WTC11 (cell line): ENCODE data around the gene MBOAT2. TPM values are rescaled to one million over a fixed set of nuclear protein-coding genes. Genes with fewer than 3 reads are reported as not detected.

Experiments used
- ATAC-seq: fragments of 200-7000 bp; cut with Tn5 transposase; 2 replicates; pipeline ENCODE4 v1.10.0; 2021; ENCODE audit warnings: mild to moderate bottlenecking, moderate library complexity
- CTCF ChIA-PET: fragments of 300-600 bp; sonication (Branson Sonifier 250); formaldehyde crosslinking; loops from one replicate; lab custom pipeline; 2021; ENCODE audit warnings: antibody characterized with exemption; lab: Charles Lee
- POLR2A ChIA-PET: fragments of 350-600 bp; sonication (Branson Sonifier 250); formaldehyde crosslinking; loops from one replicate; lab custom pipeline; 2021; ENCODE audit warnings: antibody characterized with exemption; lab: Charles Lee
- DNase-seq: peaks from one replicate; pipeline ENCODE4 v3.0.0; 2021; ENCODE audit warnings: low spot score
- H3K27ac Mint-ChIP-seq: 2 replicates; pipeline ENCODE4 v1.8.0; 2021; ENCODE audit warnings: mixed read lengths
- H3K27me3 Mint-ChIP-seq: 2 replicates; pipeline ENCODE4 v1.8.0; 2021; ENCODE audit warnings: low read depth, mild to moderate bottlenecking, moderate library complexity, mixed read lengths
- H3K36me3 Mint-ChIP-seq: 2 replicates; pipeline ENCODE4 v1.8.0; 2021; ENCODE audit warnings: mixed read lengths
- H3K4me1 Mint-ChIP-seq: 2 replicates; pipeline ENCODE4 v1.8.0; 2022; ENCODE audit warnings: mixed read lengths
- H3K4me3 Mint-ChIP-seq: 2 replicates; pipeline ENCODE4 v1.8.0; 2021; ENCODE audit warnings: mild to moderate bottlenecking, moderate library complexity, mixed read lengths
- H3K9me3 Mint-ChIP-seq: 2 replicates; pipeline ENCODE4 v1.8.0; 2021; ENCODE audit warnings: mixed read lengths
- ATF1 ChIP-seq: sonication (generic); formaldehyde crosslinking; IDR thresholded peaks from 2 replicates; pipeline ENCODE4 v1.8.1; 2023; ENCODE audit warnings: mild to moderate bottlenecking, moderate library complexity, missing genetic modification reagents
- HMGA2 ChIP-seq: fragments of 250-450 bp; sonication (Bioruptor Pico); IDR thresholded peaks from 2 replicates; pipeline ENCODE4 v1.4.0; 2021; ENCODE audit warnings: mild to moderate bottlenecking, moderate library complexity
- IRF2 ChIP-seq: sonication (generic); formaldehyde crosslinking; IDR thresholded peaks from 2 replicates; pipeline ENCODE4 v1.8.0; 2022; ENCODE audit warnings: low read depth, missing genetic modification reagents, borderline replicate concordance
- JAZF1 ChIP-seq: fragments of 250-450 bp; sonication (Bioruptor Pico); IDR thresholded peaks from 2 replicates; pipeline ENCODE4 v1.9.0; 2021; ENCODE audit warnings: moderate library complexity, mild to moderate bottlenecking, inconsistent platforms
- JUN ChIP-seq: sonication (generic); formaldehyde crosslinking; IDR thresholded peaks from 2 replicates; pipeline ENCODE4 v1.8.0; 2023; ENCODE audit warnings: mild to moderate bottlenecking, missing genetic modification reagents
- NFATC4 ChIP-seq: fragments of 250-450 bp; sonication (Bioruptor Pico); IDR thresholded peaks from 2 replicates; pipeline ENCODE4 v1.9.0; 2021; ENCODE audit warnings: mild to moderate bottlenecking
- NR3C1 ChIP-seq: sonication (generic); formaldehyde crosslinking; conservative IDR thresholded peaks from 2 replicates; pipeline ENCODE4 v1.8.1; 2023; ENCODE audit warnings: low read depth, mild to moderate bottlenecking, missing genetic modification reagents
- PRRX2 ChIP-seq: fragments of 250-450 bp; sonication (Bioruptor Pico); IDR thresholded peaks from 2 replicates; pipeline ENCODE4 v1.8.0; 2021; ENCODE audit warnings: mild to moderate bottlenecking
- TEAD4 ChIP-seq: sonication (generic); formaldehyde crosslinking; IDR thresholded peaks from 2 replicates; pipeline ENCODE4 v1.8.0; 2022; ENCODE audit warnings: mild to moderate bottlenecking, missing genetic modification reagents
- ZNF396 ChIP-seq: fragments of 250-450 bp; sonication (Bioruptor Pico); IDR thresholded peaks from 2 replicates; pipeline ENCODE4 v1.8.0; 2021; ENCODE audit warnings: mild to moderate bottlenecking, moderate library complexity, borderline replicate concordance
- ZNF423 ChIP-seq: fragments of 250-450 bp; sonication (Bioruptor Pico); IDR thresholded peaks from 2 replicates; pipeline ENCODE4 v2.1.2; 2022; ENCODE audit warnings: mild to moderate bottlenecking, moderate library complexity
- total RNA-seq: library from RNA; stranded (reverse); gene quantifications from 3 replicates; pipeline ENCODE4 v1.2.3, GENCODE V29; 2021
- TF ChIP-seq, protein P1 (sequence below): fragments of 250-450 bp; sonication (Bioruptor Pico); IDR thresholded peaks from 2 replicates; pipeline ENCODE4 v2.1.2; 2022; ENCODE audit warnings: mild to moderate bottlenecking, moderate library complexity
- TF ChIP-seq, protein P2 (sequence below): fragments of 200-600 bp; IDR thresholded peaks from 2 replicates; pipeline ENCODE4 v1.8.0; 2022; ENCODE audit warnings: antibody characterized with exemption
- TF ChIP-seq, protein P3 (sequence below): fragments of 250-450 bp; sonication (Bioruptor Pico); IDR thresholded peaks from 2 replicates; pipeline ENCODE4 v1.9.0; 2021; ENCODE audit warnings: moderate library complexity, mild to moderate bottlenecking, inconsistent platforms, borderline replicate concordance
- TF ChIP-seq, protein P4 (sequence below): sonication (generic); formaldehyde crosslinking; IDR thresholded peaks from 2 replicates; pipeline ENCODE4 v1.8.1; 2023; ENCODE audit warnings: mild to moderate bottlenecking, missing genetic modification reagents, moderate library complexity
- TF ChIP-seq, protein P5 (sequence below): fragments of 250-450 bp; sonication (Bioruptor Pico); IDR thresholded peaks from 2 replicates; pipeline ENCODE4 v1.9.0; 2021; ENCODE audit warnings: mild to moderate bottlenecking, borderline replicate concordance
- TF ChIP-seq, protein P6 (sequence below): sonication (generic); formaldehyde crosslinking; IDR thresholded peaks from 2 replicates; pipeline ENCODE4 v1.8.0; 2022; ENCODE audit warnings: mild to moderate bottlenecking, missing genetic modification reagents
- TF ChIP-seq, protein P7 (sequence below): sonication (generic); formaldehyde crosslinking; conservative IDR thresholded peaks from 2 replicates; pipeline ENCODE4 v1.8.1; 2023; ENCODE audit warnings: mild to moderate bottlenecking, low read depth, missing genetic modification reagents, moderate library complexity

The MBOAT2 gene
- total RNA-seq, 1 experiment from 2014 or later = 24.7 TPM

DNA sequence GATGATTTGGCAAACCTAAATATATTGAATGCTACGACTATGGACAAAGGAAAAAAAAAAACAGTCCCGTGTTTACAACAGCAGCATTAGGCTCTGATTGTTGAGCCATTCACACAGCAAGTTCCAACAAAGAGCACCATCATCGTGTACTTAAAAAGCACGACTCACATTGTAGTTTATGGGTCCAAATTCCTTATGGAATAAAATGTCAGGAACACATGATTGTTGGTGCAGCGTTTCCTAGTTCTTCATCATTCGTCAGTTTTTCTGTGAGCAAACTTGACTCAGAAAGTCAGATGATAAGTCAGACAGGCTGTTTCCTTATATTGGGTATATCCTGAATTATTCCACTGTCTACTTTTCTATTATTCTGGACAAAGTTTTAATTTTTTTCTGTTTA, 156.1 kb downstream of the MBOAT2 start (continued):
- TF ChIP-seq, protein P1, sequence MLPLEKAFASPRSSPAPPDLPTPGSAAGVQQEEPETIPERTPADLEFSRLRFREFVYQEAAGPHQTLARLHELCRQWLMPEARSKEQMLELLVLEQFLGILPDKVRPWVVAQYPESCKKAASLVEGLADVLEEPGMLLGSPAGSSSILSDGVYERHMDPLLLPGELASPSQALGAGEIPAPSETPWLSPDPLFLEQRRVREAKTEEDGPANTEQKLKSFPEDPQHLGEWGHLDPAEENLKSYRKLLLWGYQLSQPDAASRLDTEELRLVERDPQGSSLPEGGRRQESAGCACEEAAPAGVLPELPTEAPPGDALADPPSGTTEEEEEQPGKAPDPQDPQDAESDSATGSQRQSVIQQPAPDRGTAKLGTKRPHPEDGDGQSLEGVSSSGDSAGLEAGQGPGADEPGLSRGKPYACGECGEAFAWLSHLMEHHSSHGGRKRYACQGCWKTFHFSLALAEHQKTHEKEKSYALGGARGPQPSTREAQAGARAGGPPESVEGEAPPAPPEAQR (CRISPR knock-in tag) = no peak
- TF ChIP-seq PRRX2 (CRISPR knock-in tag) = no peak

DNA sequence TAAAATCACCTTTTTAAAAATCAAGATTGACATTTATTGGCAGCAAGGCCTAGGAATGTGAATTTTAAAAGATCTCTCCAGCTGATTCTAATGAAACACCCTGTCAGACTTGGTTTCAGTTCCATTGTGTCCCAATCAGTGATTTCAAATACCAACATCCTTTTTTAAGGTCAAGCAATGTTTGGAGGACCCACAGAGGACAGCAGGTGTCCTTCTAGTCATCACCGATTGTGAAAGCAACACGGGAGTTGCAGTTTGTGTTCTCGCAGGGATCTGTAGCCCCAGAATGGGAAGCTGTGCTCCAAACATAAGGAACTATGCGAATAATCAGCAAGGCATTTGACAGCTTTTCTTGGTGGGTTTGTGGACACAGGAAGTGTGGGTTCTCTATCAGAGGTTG, 161.6 kb downstream of the MBOAT2 start:
- Mint-ChIP-seq H3K27me3 (peaks cover 6% of the 10 kb centered on the region; the same call in 1 of the 2 replicates), H3K36me3 (no peaks in the 10 kb centered on the region), H3K27ac (no peak overlapping the region), H3K4me3 (no peak overlapping the region), H3K9me3 (no peaks in the 10 kb centered on the region), H3K4me1 (peaks cover 3% of the 10 kb centered on the region; the same call in 1 of the 2 replicates)
- CTCF ChIA-PET = interaction anchor here (1.0 kb wide), 1 partner anchor 297 kb away, joined by 3 read pairs; no protein-coding TSS in a partner anchor
- TF ChIP-seq JAZF1 (CRISPR knock-in tag) (no peak), JUN (no peak), ZNF396 (no peak), ATF1 (no peak), HMGA2 (CRISPR knock-in tag) (no peak), TEAD4 (CRISPR knock-in tag) (no peak), ZNF423 (CRISPR knock-in tag) (no peak), NFATC4 (CRISPR knock-in tag) (no peak), IRF2 (no peak), NR3C1 (CRISPR knock-in tag) (no peak)
- TF ChIP-seq, protein P2, sequence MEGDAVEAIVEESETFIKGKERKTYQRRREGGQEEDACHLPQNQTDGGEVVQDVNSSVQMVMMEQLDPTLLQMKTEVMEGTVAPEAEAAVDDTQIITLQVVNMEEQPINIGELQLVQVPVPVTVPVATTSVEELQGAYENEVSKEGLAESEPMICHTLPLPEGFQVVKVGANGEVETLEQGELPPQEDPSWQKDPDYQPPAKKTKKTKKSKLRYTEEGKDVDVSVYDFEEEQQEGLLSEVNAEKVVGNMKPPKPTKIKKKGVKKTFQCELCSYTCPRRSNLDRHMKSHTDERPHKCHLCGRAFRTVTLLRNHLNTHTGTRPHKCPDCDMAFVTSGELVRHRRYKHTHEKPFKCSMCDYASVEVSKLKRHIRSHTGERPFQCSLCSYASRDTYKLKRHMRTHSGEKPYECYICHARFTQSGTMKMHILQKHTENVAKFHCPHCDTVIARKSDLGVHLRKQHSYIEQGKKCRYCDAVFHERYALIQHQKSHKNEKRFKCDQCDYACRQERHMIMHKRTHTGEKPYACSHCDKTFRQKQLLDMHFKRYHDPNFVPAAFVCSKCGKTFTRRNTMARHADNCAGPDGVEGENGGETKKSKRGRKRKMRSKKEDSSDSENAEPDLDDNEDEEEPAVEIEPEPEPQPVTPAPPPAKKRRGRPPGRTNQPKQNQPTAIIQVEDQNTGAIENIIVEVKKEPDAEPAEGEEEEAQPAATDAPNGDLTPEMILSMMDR = no peak
- TF ChIP-seq, protein P3, sequence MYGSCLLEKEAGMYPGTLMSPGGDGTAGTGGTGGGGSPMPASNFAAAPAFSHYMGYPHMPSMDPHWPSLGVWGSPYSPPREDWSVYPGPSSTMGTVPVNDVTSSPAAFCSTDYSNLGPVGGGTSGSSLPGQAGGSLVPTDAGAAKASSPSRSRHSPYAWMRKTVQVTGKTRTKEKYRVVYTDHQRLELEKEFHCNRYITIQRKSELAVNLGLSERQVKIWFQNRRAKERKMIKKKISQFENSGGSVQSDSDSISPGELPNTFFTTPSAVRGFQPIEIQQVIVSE (CRISPR knock-in tag) = no peak
- TF ChIP-seq, protein P4, sequence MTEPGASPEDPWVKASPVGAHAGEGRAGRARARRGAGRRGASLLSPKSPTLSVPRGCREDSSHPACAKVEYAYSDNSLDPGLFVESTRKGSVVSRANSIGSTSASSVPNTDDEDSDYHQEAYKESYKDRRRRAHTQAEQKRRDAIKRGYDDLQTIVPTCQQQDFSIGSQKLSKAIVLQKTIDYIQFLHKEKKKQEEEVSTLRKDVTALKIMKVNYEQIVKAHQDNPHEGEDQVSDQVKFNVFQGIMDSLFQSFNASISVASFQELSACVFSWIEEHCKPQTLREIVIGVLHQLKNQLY (CRISPR knock-in tag) = no peak
- TF ChIP-seq, protein P5, sequence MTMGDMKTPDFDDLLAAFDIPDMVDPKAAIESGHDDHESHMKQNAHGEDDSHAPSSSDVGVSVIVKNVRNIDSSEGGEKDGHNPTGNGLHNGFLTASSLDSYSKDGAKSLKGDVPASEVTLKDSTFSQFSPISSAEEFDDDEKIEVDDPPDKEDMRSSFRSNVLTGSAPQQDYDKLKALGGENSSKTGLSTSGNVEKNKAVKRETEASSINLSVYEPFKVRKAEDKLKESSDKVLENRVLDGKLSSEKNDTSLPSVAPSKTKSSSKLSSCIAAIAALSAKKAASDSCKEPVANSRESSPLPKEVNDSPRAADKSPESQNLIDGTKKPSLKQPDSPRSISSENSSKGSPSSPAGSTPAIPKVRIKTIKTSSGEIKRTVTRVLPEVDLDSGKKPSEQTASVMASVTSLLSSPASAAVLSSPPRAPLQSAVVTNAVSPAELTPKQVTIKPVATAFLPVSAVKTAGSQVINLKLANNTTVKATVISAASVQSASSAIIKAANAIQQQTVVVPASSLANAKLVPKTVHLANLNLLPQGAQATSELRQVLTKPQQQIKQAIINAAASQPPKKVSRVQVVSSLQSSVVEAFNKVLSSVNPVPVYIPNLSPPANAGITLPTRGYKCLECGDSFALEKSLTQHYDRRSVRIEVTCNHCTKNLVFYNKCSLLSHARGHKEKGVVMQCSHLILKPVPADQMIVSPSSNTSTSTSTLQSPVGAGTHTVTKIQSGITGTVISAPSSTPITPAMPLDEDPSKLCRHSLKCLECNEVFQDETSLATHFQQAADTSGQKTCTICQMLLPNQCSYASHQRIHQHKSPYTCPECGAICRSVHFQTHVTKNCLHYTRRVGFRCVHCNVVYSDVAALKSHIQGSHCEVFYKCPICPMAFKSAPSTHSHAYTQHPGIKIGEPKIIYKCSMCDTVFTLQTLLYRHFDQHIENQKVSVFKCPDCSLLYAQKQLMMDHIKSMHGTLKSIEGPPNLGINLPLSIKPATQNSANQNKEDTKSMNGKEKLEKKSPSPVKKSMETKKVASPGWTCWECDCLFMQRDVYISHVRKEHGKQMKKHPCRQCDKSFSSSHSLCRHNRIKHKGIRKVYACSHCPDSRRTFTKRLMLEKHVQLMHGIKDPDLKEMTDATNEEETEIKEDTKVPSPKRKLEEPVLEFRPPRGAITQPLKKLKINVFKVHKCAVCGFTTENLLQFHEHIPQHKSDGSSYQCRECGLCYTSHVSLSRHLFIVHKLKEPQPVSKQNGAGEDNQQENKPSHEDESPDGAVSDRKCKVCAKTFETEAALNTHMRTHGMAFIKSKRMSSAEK = no peak
- TF ChIP-seq, protein P6, sequence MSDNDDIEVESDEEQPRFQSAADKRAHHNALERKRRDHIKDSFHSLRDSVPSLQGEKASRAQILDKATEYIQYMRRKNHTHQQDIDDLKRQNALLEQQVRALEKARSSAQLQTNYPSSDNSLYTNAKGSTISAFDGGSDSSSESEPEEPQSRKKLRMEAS (CRISPR knock-in tag) = no peak
- TF ChIP-seq, protein P7, sequence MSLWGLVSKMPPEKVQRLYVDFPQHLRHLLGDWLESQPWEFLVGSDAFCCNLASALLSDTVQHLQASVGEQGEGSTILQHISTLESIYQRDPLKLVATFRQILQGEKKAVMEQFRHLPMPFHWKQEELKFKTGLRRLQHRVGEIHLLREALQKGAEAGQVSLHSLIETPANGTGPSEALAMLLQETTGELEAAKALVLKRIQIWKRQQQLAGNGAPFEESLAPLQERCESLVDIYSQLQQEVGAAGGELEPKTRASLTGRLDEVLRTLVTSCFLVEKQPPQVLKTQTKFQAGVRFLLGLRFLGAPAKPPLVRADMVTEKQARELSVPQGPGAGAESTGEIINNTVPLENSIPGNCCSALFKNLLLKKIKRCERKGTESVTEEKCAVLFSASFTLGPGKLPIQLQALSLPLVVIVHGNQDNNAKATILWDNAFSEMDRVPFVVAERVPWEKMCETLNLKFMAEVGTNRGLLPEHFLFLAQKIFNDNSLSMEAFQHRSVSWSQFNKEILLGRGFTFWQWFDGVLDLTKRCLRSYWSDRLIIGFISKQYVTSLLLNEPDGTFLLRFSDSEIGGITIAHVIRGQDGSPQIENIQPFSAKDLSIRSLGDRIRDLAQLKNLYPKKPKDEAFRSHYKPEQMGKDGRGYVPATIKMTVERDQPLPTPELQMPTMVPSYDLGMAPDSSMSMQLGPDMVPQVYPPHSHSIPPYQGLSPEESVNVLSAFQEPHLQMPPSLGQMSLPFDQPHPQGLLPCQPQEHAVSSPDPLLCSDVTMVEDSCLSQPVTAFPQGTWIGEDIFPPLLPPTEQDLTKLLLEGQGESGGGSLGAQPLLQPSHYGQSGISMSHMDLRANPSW = no peak
- ATAC-seq (no peak), DNase-seq (no peak)
- POLR2A ChIA-PET = no interaction called here
